ENCODE data around the gene PARL.

The PARL gene

DNA sequence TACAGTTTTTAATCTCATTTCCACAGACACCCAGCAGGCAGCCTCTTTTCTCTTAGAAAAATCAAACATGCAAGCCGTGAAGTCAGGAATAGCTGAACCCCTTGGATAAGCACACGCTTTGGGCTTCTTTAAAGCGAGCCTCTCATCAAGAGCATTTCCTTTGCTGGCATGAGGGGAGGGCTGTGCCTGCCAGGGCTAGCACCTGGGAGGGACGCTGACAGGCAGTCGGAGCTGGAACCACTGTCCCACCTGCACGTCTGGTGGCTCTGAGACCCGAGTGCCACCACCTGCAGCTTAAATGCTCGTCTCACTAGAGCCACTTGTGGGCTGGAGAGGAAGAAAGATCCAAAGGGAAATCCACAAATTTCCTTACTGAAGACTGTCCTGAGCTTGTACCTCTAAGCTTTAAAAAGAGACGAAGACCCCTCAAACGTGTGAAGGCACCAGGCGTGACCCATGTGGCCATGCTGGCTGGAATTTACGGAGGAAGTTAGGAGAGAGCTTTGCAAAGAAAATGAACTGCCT lies 68.7 kb downstream of the PARL start:
- in situ Hi-C loops (cut with MboI; ENCODE audit: low sequenced_read_pairs) = no loop called here
- no peak for DNase-seq (ENCODE audit: low spot score in 2 of 2)
- Histone ChIP-seq H3K4me3 (no peak overlapping the region), H3K27me3 (ENCODE audit: low read depth) (no peaks in the 10 kb centered on the region), H3K4me1 (no peaks in the 10 kb centered on the region), H3K36me3 (replicated peaks) (peaks cover 26% of the 10 kb centered on the region), H3K9me3 (no peaks in the 10 kb centered on the region)

DNA sequence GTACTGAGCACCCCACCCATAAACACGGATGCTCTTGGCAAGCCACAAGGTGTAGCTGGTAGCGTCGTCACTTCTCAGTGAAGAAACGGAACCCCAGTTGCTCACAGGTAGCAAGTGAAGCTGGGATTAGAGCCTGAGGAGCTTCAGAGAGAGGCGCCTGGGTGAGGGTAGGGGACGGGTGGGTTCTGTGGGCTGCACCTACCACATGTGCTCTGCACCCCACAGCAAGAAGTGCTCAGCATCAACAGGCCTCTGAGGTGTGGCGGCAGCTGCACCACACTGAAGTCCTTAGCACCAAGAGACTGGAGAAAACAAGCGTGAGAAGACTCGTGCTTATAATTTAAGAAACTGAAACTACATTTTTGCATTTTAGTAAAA lies 69.1 kb downstream of the PARL start:
- Histone ChIP-seq H3K4me3 (no peak overlapping the region), H3K27me3 (ENCODE audit: low read depth) (no peaks in the 10 kb centered on the region), H3K36me3 (replicated peaks) (peaks cover 31% of the 10 kb centered on the region), H3K9me3 (no peaks in the 10 kb centered on the region), H3K4me1 (no peaks in the 10 kb centered on the region)
- in situ Hi-C loops (cut with MboI; ENCODE audit: low sequenced_read_pairs) = no loop called here
- no peak for DNase-seq (ENCODE audit: low spot score in 2 of 2)

DNA sequence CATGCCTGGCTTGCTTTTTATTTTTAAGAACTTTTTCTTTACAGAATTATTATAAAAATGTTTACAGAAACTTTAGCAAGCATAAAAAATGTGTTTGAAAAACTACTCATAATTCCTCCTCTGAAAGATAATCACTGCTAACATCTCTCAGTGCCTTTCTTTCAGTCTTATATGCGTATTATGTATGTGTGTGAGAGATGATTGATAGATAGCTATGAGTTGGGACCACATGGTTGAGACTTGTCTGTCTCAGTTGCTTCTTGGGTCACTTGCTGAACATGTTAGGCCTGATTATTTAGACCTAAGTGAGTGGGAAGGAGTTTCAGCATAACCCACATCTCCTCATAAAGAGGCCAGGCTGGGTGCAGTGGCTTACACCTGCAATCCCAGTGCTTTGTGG lies 70.4 kb downstream of the PARL start:
- Histone ChIP-seq H3K4me1 (no peaks in the 10 kb centered on the region), H3K4me3 (no peak overlapping the region), H3K9me3 (no peaks in the 10 kb centered on the region), H3K27me3 (ENCODE audit: low read depth) (no peaks in the 10 kb centered on the region), H3K36me3 (replicated peaks) (peaks cover 44% of the 10 kb centered on the region)
- DNase-seq (ENCODE audit: low spot score in 2 of 2) = no peak
- in situ Hi-C loops (cut with MboI; ENCODE audit: low sequenced_read_pairs) = no loop called here

DNA sequence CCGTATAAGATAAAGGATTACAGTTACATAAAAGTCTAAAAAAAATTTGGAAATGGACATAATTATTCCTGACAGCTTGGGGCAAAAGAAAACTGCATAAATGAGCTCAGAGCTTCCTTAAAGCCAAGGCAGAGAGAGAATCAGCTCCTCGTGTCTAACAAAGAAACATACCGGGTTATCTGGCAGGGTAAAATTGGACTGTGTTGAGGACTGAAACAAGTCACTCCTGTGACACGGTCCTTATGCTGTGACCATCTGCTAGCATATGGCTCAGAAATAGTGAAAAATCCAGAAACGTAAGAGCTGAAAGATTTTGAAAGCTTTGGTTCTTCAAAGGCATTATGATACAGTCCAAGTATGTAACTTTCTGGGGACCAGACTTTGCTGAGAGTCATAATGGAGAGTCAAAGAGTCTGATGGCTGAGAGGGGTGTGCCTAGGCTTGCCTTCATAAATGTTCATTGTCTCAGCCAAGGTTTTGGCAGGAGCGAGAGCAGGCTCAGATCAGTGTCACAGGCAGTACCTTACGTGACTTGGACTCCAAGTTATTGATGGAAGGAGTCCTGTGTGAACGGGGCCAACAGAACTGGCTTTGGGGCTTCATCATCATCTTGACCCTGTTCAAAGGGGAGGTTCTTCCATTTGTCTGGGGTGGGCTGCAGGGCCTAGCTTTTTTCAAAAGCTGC lies 71.8 kb downstream of the PARL start:
- Histone ChIP-seq H3K4me3 (no peak overlapping the region), H3K4me1 (no peaks in the 10 kb centered on the region), H3K27me3 (ENCODE audit: low read depth) (no peaks in the 10 kb centered on the region), H3K36me3 (replicated peaks) (peaks cover 57% of the 10 kb centered on the region), H3K9me3 (no peaks in the 10 kb centered on the region)
- DNase-seq (ENCODE audit: low spot score in 2 of 2) = no peak
- in situ Hi-C loops (cut with MboI; ENCODE audit: low sequenced_read_pairs) = no loop called here

DNA sequence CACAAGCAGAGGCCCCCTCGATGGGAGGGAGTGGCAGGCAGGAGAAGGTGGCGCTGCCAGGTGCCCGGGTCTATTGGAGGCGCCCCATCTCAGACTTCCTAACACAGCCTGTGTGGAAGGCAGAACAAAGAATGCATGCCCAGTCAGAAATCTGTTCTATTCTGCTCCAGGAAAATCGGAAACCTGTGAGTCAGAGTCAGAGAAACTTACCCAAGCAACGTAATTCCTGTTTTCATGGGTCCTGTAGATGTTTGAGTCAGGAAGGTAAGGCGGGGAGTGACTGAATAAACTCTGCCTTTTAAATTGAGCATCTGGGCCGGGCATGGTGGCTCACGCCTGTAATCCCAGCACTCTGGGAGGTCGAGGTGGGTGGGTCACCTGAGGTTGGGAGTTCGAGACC lies 73.0 kb downstream of the PARL start:
- peaks cover 62% of the 10 kb centered on the region for H3K36me3 ChIP-seq (replicated peaks)
- in situ Hi-C loops (cut with MboI; ENCODE audit: low sequenced_read_pairs) = no loop called here

GRCh38 chr3:183810643-183811594 lies 73.8 kb downstream of the PARL start:
- Histone ChIP-seq H3K9me3 (no peaks in the 10 kb centered on the region), H3K36me3 (replicated peaks) (peaks cover 62% of the 10 kb centered on the region), H3K4me1 (no peaks in the 10 kb centered on the region), H3K4me3 (no peak overlapping the region), H3K27me3 (ENCODE audit: low read depth) (no peaks in the 10 kb centered on the region)
- in situ Hi-C loops (cut with MboI; ENCODE audit: low sequenced_read_pairs) = no loop called here
- DNase-seq (ENCODE audit: low spot score in 2 of 2) = no peak

More for the DNA sequence above, 73.0 kb downstream of the PARL start:
- Histone ChIP-seq H3K27me3 (ENCODE audit: low read depth) (no peaks in the 10 kb centered on the region), H3K4me1 (no peaks in the 10 kb centered on the region), H3K4me3 (no peak overlapping the region), H3K9me3 (no peaks in the 10 kb centered on the region)
- DNase-seq (ENCODE audit: low spot score in 2 of 2) = no peak

- Histone ChIP-seq H3K4me3 (no peak overlapping the region), H3K4me1 (no peaks in the 10 kb centered on the region), H3K36me3 (replicated peaks) (peaks cover 74% of the 10 kb centered on the region), H3K9me3 (no peaks in the 10 kb centered on the region), H3K27me3 (ENCODE audit: low read depth) (no peaks in the 10 kb centered on the region)
- in situ Hi-C loops (cut with MboI; ENCODE audit: low sequenced_read_pairs) = no loop called here
- DNase-seq (ENCODE audit: low spot score in 2 of 2) = no peak
Observed at GRCh38 chr3:183809270-183809669, 75.4 kb downstream of the PARL start.

DNA sequence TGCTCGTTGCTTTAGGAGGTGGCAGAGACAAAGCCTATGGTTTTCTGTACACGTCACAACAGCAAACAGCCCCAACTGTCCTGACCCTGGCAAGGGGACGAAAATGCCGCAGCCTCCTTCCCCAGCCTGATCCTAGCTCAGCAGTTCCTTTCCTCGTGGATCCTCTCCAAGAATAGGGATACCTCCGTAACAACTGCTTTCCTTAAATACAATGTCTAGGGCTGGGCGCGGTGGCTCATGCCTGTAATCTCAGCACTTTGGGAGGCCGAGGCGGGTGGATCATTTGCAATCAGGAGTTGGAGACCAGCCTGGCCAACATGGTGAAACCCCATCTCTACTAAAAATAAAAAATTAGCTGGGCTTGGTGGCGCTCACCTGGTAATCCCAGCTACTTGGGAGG lies 76.3 kb downstream of the PARL start:
- in situ Hi-C loops (cut with MboI; ENCODE audit: low sequenced_read_pairs) = no loop called here
- DNase-seq (ENCODE audit: low spot score in 2 of 2) = no peak

DNA sequence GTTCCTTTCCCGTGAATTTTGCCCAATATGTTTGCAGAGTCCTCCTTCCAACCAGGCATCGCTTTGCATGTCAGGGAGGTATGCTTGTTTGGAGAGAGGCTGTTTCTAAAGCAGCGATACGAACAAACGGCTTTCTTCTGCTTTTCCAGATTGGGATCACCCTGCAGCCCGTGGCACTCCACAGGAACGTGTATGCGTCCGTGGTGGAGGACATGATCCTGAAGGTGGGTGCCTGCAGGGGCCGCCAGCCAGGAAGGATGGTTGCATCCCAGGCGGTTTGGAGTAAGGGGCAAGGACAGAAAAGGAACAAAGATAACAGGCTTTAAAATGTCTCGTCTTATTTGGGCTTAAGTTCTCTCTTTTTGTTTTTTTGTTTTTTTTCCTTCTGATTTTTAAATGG lies 76.8 kb downstream of the PARL start:
- no peak for DNase-seq (ENCODE audit: low spot score in 2 of 2)
- Histone ChIP-seq H3K4me1 (no peaks in the 10 kb centered on the region), H3K36me3 (replicated peaks) (peaks cover 88% of the 10 kb centered on the region), H3K27me3 (ENCODE audit: low read depth) (no peaks in the 10 kb centered on the region), H3K4me3 (no peak overlapping the region), H3K9me3 (no peaks in the 10 kb centered on the region)
- in situ Hi-C loops (cut with MboI; ENCODE audit: low sequenced_read_pairs) = no loop called here

More for the DNA sequence above, 76.3 kb downstream of the PARL start:
- no peak overlapping the region for H3K4me3 ChIP-seq
- no peaks in the 10 kb centered on the region for H3K9me3 ChIP-seq
- H3K36me3 ChIP-seq (replicated peaks) = peaks cover 84% of the 10 kb centered on the region
- no peaks in the 10 kb centered on the region for H3K27me3 ChIP-seq (ENCODE audit: low read depth)
- no peaks in the 10 kb centered on the region for H3K4me1 ChIP-seq

DNA sequence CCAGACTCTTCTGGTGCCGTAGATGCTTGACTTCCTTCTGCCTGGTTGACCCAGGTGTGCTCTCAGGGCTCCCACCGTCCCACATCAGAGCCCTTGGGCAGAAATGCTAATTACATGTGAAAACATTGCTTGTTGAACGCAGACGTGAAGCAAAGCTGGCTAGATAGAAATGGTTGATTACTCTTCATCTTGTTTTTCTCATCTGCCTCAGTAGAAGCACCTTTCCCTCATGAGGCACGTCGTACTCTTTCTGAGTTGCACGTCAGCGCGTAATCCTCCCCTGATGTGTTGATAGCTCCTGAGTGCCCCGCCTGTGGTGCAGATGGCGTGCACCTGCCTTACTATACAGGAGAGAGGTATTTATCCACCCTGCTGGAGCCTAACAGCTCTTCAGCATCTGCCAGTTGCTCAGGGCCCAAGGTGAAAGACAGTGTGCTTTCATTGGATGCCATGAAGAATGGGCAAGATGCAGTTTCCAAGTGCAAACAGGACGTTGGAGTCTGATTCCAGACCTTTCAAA lies 77.4 kb downstream of the PARL start:
- Histone ChIP-seq H3K36me3 (replicated peaks) (peaks cover 94% of the 10 kb centered on the region), H3K4me1 (no peaks in the 10 kb centered on the region), H3K4me3 (no peak overlapping the region), H3K27me3 (ENCODE audit: low read depth) (no peaks in the 10 kb centered on the region), H3K9me3 (no peaks in the 10 kb centered on the region)
- in situ Hi-C loops (cut with MboI; ENCODE audit: low sequenced_read_pairs) = no loop called here
- DNase-seq (ENCODE audit: low spot score in 2 of 2) = no peak

- Histone ChIP-seq H3K4me3 (no peak overlapping the region), H3K4me1 (no peaks in the 10 kb centered on the region; the same call in none of the 2 replicates), H3K9me3 (no peaks in the 10 kb centered on the region), H3K36me3 (replicated peaks) (peaks cover 96% of the 10 kb centered on the region), H3K27me3 (ENCODE audit: low read depth) (no peaks in the 10 kb centered on the region)
- DNase-seq (ENCODE audit: low spot score in 2 of 2) = no peak
- in situ Hi-C loops (cut with MboI; ENCODE audit: low sequenced_read_pairs) = no loop called here
Observed at GRCh38 chr3:183802989-183803388, 81.7 kb downstream of the PARL start.

GRCh38 chr3:183801601-183802000 lies 83.1 kb downstream of the PARL start:
- DNase-seq (ENCODE audit: low spot score in 2 of 2) = no peak
- no peaks in the 10 kb centered on the region for H3K9me3 ChIP-seq
- H3K27me3 ChIP-seq (ENCODE audit: low read depth) = no peaks in the 10 kb centered on the region
- H3K4me1 ChIP-seq = no peaks in the 10 kb centered on the region; the same call in none of the 2 replicates
- H3K4me3 ChIP-seq = no peak overlapping the region
- H3K36me3 ChIP-seq (replicated peaks) = peaks cover 87% of the 10 kb centered on the region
- in situ Hi-C loops (cut with MboI; ENCODE audit: low sequenced_read_pairs) = no loop called here

DNA sequence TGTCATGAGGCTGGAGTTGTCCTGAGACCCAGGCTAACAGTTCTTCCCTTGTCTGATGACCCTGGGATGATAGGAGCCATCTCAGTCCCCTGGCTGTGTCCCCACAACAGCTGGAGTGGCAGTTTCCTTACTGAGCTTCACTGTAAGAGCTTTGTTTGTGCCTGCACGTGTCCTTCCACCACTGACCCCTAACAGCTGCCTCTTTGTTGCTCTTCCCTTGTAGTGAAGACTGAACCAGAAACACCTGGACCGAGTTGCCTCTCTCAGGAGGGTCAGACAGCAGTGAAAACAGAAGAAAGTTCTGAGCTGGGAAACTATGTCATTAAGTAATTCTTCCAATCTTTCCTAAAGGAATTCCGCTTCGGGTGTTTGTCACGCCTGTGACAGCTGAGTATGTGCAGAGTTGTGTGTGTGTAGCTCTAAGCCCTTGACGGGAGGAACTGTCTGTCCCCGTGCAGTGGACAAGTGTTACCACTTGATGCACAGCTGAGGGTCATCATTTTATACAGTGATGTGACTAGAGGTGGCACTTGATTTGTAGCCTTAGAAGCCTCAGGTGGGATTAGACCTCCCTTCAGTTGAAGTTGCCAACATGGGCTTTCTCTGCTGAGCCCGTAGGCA lies 84.3 kb downstream of the PARL start:
- in situ Hi-C loops (cut with MboI; ENCODE audit: low sequenced_read_pairs) = no loop called here

More for the DNA sequence above, 84.3 kb downstream of the PARL start:
- H3K4me3 ChIP-seq = no peak overlapping the region
- no peak for DNase-seq (ENCODE audit: low spot score in 2 of 2)
- H3K9me3 ChIP-seq = no peaks in the 10 kb centered on the region
- H3K27me3 ChIP-seq (ENCODE audit: low read depth) = no peaks in the 10 kb centered on the region
- peaks cover 75% of the 10 kb centered on the region for H3K36me3 ChIP-seq (replicated peaks)
- no peaks in the 10 kb centered on the region; the same call in none of the 2 replicates for H3K4me1 ChIP-seq
